ENCODE data around the gene U2AF2. TPM values are rescaled to one million over a fixed set of nuclear protein-coding genes. Genes with fewer than 3 reads are reported as not detected.

Gene U2AF2
- total and polyA plus RNA-seq, 2 experiments from 2014 or later = 73.1 to 233 TPM

GRCh38 chr19:55675661-55676354 is 21.0 kb downstream of the U2AF2 start:
- TF ChIP-seq REST (IDR thresholded peaks at IDR 0.05; ENCODE audit: unreplicated experiment) (no peak), NANOG (IDR thresholded peaks at IDR 0.05; ENCODE audit: borderline replicate concordance) (no peak), STAT1 (IDR thresholded peaks at IDR 0.05; ENCODE audit: unreplicated experiment) (no peak), ZNF114 (CRISPR knock-in tag; IDR thresholded peaks at IDR 0.05) (no peak), CREB1 (CRISPR knock-in tag; IDR thresholded peaks at IDR 0.05; ENCODE audit: low read depth) (no peak), EZH2 (IDR thresholded peaks at IDR 0.05; ENCODE audit: low read depth, unreplicated experiment) (no peak), CTCF (conservative IDR thresholded peaks at IDR 0.05; ENCODE audit: low read depth in 2 of 2) (no peak), POLR2AphosphoS5 (IDR thresholded peaks at IDR 0.05; ENCODE audit: low read depth) (no peak), JUNB (IDR thresholded peaks at IDR 0.05; ENCODE audit: unreplicated experiment) (no peak), ZNF331 (CRISPR knock-in tag; IDR thresholded peaks at IDR 0.05; ENCODE audit: low read depth) (no peak), EZH2phosphoT487 (IDR thresholded peaks at IDR 0.05; ENCODE audit: unreplicated experiment) (no peak)
- TF ChIP-seq, protein P1, sequence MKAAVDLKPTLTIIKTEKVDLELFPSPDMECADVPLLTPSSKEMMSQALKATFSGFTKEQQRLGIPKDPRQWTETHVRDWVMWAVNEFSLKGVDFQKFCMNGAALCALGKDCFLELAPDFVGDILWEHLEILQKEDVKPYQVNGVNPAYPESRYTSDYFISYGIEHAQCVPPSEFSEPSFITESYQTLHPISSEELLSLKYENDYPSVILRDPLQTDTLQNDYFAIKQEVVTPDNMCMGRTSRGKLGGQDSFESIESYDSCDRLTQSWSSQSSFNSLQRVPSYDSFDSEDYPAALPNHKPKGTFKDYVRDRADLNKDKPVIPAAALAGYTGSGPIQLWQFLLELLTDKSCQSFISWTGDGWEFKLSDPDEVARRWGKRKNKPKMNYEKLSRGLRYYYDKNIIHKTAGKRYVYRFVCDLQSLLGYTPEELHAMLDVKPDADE (IDR thresholded peaks at IDR 0.05) = no peak
- TF ChIP-seq, protein P2, sequence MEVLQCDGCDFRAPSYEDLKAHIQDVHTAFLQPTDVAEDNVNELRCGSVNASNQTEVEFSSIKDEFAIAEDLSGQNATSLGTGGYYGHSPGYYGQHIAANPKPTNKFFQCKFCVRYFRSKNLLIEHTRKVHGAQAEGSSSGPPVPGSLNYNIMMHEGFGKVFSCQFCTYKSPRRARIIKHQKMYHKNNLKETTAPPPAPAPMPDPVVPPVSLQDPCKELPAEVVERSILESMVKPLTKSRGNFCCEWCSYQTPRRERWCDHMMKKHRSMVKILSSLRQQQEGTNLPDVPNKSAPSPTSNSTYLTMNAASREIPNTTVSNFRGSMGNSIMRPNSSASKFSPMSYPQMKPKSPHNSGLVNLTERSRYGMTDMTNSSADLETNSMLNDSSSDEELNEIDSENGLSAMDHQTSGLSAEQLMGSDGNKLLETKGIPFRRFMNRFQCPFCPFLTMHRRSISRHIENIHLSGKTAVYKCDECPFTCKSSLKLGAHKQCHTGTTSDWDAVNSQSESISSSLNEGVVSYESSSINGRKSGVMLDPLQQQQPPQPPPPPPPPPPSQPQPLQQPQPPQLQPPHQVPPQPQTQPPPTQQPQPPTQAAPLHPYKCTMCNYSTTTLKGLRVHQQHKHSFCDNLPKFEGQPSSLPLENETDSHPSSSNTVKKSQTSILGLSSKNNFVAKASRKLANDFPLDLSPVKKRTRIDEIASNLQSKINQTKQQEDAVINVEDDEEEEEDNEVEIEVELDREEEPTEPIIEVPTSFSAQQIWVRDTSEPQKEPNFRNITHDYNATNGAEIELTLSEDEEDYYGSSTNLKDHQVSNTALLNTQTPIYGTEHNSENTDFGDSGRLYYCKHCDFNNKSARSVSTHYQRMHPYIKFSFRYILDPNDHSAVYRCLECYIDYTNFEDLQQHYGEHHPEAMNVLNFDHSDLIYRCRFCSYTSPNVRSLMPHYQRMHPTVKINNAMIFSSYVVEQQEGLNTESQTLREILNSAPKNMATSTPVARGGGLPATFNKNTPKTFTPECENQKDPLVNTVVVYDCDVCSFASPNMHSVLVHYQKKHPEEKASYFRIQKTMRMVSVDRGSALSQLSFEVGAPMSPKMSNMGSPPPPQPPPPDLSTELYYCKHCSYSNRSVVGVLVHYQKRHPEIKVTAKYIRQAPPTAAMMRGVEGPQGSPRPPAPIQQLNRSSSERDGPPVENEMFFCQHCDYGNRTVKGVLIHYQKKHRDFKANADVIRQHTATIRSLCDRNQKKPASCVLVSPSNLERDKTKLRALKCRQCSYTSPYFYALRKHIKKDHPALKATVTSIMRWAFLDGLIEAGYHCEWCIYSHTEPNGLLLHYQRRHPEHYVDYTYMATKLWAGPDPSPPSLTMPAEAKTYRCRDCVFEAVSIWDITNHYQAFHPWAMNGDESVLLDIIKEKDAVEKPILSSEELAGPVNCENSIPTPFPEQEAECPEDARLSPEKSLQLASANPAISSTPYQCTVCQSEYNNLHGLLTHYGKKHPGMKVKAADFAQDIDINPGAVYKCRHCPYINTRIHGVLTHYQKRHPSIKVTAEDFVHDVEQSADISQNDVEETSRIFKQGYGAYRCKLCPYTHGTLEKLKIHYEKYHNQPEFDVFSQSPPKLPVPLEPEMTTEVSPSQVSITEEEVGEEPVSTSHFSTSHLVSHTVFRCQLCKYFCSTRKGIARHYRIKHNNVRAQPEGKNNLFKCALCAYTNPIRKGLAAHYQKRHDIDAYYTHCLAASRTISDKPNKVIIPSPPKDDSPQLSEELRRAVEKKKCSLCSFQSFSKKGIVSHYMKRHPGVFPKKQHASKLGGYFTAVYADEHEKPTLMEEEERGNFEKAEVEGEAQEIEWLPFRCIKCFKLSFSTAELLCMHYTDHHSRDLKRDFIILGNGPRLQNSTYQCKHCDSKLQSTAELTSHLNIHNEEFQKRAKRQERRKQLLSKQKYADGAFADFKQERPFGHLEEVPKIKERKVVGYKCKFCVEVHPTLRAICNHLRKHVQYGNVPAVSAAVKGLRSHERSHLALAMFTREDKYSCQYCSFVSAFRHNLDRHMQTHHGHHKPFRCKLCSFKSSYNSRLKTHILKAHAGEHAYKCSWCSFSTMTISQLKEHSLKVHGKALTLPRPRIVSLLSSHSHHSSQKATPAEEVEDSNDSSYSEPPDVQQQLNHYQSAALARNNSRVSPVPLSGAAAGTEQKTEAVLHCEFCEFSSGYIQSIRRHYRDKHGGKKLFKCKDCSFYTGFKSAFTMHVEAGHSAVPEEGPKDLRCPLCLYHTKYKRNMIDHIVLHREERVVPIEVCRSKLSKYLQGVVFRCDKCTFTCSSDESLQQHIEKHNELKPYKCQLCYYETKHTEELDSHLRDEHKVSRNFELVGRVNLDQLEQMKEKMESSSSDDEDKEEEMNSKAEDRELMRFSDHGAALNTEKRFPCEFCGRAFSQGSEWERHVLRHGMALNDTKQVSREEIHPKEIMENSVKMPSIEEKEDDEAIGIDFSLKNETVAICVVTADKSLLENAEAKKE (CRISPR knock-in tag; IDR thresholded peaks at IDR 0.05) = no peak
- Histone ChIP-seq H3F3A (replicated peaks; ENCODE audit: low read depth) (peaks cover 30% of the 10 kb centered on the region), H3K4me3 (peak overlapping the region; percentile 96), H3K4me1 (ENCODE audit: insufficient read depth) (peaks cover 32% of the 10 kb centered on the region), H3K27me3 (ENCODE audit: insufficient read depth) (no peaks in the 10 kb centered on the region), H3K27ac (ENCODE audit: low read depth) (peak overlapping the region; percentile 39; the same call in 1 of the 2 replicates), H4K20me1 (replicated peaks; ENCODE audit: insufficient read depth) (peaks cover 41% of the 10 kb centered on the region), H2AFZ (no peak overlapping the region), H3K4me2 (peak overlapping the region; percentile 98), H3K36me3 (ENCODE audit: insufficient read depth) (peaks cover 8% of the 10 kb centered on the region; the same call in 1 of the 2 replicates), H3K9me2 (ENCODE audit: insufficient read depth) (no peaks in the 10 kb centered on the region), H3K79me2 (replicated peaks; ENCODE audit: insufficient read depth) (peaks cover 56% of the 10 kb centered on the region)
- DNase-seq (ENCODE audit: low spot score) (no peak), ATAC-seq (no peak)
- peaks cover 4% of the 10 kb centered on the region; the same call in 2 of the 3 replicates for H3K9me3 Mint-ChIP-seq
- peaks cover 28% of the 10 kb centered on the region for H3K27me3 Mint-ChIP-seq (ENCODE audit: insufficient read depth, low read depth, poor library complexity)
- peaks cover 62% of the 10 kb centered on the region for H3K36me3 Mint-ChIP-seq (ENCODE audit: low read depth)
- peaks cover 35% of the 10 kb centered on the region for H3K4me1 Mint-ChIP-seq
- H3K27ac Mint-ChIP-seq = peak overlapping the region; percentile 93
- peak overlapping the region; percentile 96 for H3K4me3 Mint-ChIP-seq

All from GM23338 (cell line).